ENCODE data around the gene RMDN3.
A peak's percentile ranks its signal among the peaks of the same experiment; 100 is the strongest.

Gene RMDN3, protein sequence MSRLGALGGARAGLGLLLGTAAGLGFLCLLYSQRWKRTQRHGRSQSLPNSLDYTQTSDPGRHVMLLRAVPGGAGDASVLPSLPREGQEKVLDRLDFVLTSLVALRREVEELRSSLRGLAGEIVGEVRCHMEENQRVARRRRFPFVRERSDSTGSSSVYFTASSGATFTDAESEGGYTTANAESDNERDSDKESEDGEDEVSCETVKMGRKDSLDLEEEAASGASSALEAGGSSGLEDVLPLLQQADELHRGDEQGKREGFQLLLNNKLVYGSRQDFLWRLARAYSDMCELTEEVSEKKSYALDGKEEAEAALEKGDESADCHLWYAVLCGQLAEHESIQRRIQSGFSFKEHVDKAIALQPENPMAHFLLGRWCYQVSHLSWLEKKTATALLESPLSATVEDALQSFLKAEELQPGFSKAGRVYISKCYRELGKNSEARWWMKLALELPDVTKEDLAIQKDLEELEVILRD

DNA sequence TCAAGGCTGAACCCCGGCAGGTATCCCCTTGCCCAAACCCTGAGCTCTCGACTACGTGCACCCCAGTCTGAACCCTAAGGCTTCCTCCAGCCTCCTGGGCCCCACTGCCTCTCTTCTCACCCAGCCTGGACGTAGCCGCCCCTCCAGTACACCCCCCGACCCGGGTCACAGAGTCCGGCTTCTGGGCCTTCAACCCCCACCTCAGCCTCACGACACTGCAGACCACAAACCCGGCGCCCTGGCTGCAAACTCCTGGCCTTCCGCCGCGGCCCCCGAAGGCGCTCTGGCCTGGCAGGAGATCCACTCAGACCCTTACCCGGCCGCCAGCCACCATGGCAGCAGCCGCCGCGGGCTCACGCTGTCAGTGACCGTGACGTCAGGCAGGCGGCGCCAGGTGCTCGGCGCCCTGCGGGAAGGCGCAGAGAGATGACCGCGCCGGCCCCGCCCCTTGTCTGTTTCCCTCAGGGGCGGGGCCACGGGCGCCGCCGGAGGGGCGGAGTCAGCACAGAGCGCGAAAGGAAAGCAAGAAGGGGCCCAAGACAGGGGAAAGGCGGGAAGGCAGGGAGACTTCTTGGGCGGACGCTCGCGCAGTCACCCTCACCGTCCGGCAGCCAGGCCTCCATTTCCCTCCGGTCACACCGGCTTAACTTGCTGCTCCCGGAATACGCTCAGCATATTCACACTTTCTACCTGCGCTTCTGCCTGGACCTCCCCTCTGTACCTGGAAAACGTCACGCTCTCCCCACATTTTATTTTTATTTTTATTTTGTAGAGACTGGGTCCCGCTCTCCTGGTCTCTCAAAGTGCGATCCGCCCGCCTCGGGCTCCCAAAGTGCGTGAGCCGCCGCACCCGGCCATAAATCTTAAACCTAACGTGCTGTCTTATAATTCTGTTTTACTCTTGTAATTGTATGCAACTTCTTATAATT lies at the start of gene RMDN3:
RMDN3 (minus strand) TSS at position 372 of the 929 bp plus-strand sequence. CDS start 471 bp downstream, outside the sequence.
- peak; percentile 96 for DNase-seq (ENCODE audit: low spot score)

DNA sequence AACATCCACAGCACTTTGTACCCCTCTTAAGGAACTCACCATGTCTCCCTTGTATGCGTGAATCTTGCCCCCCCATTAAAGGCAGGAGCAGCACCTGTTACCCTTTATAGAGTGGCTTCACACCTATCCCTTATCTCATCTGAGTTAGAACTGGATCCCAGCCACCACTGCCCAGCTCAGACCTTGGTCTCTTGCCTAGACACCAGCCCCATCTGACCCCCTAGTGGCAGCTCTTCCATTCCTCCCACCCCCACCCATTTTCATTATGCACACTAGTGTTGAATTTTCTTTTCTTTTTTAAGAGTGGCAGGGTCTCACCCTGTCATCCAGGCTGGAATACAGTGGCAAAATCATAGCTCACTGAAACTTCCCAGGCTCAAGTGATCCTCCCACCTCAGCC lies 48.6 kb upstream of the RMDN3 start:
- DNase-seq (ENCODE audit: low spot score) = no peak

DNA sequence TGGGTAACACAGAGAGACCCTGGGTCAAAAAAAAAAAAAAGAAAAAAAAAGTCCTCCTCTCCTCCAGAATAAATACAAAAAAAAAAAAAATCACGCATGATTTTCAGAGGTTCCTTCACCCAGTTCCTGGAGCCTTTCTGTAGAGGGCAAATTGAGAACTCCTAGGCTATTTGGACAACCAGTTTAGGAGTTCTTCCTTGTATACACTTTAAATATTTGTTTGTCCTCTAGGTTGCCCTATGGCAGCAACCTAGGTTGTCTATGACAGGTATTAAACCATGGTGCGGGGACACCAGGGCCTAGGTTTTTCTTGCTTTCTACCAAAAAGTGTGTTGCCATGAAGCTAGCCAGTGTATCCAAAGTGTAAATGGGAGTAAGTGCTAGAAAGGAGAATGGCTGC lies 48.0 kb upstream of the RMDN3 start:
- no peak for DNase-seq (ENCODE audit: low spot score)

DNA sequence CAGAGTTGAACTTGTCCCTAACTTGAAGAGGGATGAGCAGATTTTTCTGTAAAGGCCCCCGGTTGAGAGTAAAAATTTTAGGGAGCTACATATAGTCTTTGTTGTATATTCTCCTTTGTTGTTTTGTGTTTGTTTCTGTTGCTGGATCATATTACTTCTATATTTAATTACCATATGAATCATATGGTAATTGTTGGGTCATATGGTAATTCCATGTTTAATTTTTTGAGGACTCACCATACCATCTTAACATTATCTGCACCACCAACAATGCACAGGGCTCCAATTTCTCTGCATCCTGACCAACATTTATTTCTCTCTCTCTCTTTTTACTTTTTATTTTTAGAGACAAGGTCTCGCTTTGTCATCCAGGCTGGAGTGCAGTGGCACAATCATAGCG lies 44.5 kb upstream of the RMDN3 start:
- DNase-seq (ENCODE audit: low spot score) = no peak

DNA sequence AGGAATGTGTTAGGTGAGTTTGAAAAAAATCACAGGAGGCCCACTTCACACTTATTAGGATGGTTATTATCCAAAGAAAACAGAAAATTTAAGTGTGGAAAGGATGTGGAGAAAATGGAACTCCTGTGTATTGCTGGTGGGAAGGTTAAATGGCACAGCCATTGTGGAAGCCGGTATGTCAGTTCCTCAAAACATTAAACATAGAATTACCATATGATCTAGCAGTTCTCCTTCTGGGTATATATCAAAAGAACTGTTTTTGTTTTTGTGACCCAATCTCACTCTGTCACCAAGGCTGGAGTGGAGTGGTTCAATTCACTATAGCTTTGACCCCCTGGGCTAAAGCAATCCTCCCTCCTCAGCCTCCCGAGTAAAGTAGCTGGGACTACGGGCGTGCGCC lies 41.5 kb upstream of the RMDN3 start:
- no peak for DNase-seq (ENCODE audit: low spot score)

DNA sequence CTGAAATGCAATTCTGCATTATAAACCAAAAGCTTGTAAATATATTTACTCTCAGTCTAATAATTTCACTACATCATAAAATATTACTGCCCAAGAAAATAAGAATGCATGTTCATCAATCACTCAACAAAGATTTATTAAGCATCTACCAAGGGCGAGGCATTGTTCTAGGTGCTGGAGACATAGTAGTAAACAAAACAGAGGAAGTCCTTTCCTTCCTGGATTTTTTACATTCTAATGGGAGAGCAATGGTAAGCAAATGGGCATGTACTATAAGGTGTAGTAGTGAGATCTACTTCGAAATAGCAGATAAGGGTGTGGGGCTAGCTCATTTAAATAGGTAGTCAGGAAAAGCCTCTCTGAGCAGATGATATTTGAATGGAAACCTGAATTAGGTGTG lies 41.0 kb upstream of the RMDN3 start:
- no peak for DNase-seq (ENCODE audit: low spot score)

DNA sequence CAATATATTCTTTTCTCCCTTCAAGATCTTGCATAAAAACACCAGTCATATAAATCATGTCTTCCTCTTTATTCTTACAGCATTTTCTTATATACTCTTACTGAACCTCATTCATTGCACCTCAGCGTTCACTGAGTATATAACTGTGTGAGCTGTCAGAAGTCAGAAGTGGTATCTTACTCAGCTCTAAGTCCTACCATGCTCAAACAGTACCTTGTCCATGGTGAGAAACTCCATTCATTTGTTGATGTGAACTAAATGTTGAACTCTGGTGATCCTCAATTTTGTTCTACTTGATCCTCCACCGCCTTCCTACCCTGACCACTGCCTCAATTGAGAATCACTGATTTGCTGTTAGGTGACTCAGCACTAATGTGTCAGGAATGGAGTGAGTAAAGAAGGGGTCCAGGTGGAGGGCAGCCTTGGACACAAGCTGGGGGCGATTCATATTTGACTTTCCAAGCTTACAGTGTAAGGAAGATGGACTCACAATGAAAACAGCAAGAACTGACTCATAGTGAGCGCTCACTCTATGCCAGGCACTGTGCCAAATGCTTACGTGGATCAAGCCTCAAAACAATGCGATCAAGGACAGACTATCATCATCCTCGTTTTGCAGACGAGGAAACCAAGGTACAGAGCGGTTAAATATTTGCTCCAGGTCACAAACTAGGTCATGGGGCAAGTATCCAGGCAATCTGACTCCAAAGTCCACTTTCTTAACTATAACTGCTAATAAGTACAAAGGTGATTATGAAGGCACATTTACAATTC lies 38.3 kb upstream of the RMDN3 start:
- DNase-seq (ENCODE audit: low spot score) = peak; percentile 69

DNA sequence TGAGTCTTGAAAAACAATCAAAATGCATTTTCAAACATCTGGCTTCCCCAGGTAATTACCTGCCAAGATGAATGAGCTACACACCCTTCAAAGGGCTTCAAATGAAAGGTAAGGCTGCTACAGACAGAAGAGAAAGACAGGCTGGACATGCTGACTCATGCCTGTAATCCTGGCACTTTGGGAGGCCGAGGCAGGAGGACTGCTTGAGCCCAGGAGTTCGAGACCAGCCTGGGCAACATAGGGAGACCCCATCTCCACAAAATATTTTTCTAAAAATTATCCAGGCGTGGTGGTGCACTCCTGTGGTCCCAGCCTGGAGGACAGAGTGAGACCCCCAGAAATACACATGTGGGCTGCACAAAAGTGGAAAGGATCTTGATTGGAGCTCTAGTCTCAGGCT lies 37.3 kb upstream of the RMDN3 start:
- DNase-seq (ENCODE audit: low spot score) = no peak

DNA sequence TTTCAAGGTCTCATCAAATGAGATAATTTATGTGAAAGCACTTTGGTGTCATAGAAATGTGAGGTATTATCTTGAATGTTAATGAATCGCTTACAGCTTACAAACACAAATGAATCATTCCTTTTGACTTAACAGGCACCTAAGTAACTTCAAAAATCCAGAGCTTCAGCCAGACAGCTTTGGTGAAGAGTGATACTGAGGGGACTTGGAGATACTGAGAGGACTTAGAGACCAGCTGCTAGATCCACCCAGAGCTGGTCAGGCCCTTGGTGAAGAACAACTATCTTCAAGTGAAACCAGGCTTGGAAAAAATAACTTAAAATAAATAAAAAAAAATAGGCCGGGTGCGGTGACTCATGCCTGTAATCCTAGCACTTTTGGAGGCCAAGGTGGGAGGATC lies 35.7 kb upstream of the RMDN3 start:
- DNase-seq (ENCODE audit: low spot score) = no peak

DNA sequence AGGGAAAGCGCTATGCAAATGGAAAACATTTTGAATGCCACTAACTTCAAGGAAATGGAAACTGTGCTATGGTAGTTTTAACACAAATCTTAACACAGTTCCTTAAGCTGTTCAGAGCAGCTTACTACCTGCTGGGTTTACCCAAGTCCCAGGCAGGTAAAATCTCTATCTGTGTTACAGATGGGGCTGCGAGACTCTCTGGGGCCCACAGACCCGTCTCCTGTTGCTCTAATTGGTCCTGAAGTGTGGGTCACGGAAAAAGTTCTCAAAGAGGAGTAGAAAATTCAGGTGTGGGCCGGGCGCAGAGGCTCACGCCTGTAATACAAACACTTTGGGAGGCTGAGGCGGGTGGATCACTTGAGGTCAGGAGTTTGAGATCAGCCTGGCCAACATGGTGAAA lies 34.9 kb upstream of the RMDN3 start:
- DNase-seq (ENCODE audit: low spot score) = no peak

DNA sequence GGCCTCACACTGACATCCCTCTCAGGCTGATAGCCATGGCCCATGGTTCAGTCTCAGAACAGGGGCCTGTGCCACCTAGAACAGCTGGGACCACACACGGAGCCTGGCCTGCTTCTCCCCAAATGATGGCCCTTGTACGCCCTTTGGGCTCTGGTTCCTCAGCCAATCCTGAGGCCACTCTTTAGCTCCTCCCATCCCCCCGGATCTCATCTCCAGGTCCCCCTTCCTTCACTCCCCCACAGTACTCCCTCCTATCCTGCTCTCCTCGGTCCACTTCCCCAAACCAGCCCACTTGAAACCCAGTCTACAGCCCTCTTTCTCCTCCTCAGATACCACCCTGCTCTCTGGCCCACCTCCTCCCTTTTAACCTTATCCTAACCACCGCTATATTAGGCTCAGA lies 34.1 kb upstream of the RMDN3 start:
- no peak for DNase-seq (ENCODE audit: low spot score)

DNA sequence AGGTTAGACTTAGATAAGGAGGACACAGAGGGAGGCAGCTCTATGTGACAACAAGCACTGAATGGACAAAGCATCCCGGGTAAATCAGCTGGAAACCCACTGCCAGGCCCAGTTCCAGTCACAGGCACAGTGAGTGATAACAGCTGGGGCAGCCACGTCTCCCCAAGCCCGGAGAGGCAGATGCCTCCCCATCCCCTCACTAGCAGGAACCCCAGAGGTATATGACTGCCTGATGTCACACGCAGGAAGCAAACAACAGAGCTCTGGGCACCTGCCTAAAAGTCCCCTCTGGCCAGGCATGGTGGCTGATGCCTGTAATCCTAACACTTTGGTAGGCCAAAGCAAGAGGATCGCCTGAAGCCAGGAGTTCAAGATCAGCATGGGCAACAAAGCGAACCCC lies 32.9 kb upstream of the RMDN3 start:
- DNase-seq (ENCODE audit: low spot score) = no peak

DNA sequence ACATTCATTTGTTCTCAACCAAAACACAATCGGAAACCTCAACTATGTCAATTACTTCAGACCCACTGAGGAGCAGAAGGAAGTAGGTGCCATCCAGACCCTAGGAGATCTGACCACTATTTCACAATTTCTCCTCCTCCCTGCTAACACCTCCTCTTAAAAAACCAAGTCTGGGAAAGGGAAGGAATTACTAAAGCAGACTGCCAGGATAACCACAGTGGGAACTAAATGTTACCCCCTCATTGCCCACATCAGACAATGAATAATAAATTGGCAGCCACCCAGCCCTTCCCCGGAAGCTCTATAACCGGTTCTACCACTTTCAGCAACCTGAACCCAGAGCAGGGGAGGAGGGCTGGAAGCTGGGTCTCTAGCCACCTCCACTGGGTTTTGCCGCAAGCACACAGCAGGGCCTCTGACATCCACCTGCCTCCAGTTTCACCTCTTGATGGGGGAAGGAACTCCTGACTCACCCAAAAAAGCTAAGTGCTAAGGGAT lies 32.3 kb upstream of the RMDN3 start:
- no peak for DNase-seq (ENCODE audit: low spot score)

DNA sequence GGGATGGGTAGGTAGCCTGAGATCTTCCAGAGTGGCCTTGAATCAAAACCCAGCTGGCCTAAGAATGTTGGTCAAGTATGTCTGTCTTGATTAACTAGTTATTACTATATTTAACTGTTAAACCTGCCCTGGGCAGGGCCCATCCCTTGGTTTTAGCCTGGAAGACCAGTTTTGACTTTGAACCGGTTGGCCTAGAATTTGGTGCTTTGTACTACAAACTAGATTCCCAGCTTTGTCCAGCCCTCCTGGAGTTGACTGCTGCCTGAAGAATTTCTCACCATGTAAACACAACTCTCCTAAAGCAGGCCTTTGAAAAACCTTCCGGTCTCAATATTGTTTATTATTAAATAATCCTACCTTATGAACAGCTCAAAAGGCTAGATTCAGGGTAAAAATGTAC lies 30.8 kb upstream of the RMDN3 start:
- no peak for DNase-seq (ENCODE audit: low spot score)

DNA sequence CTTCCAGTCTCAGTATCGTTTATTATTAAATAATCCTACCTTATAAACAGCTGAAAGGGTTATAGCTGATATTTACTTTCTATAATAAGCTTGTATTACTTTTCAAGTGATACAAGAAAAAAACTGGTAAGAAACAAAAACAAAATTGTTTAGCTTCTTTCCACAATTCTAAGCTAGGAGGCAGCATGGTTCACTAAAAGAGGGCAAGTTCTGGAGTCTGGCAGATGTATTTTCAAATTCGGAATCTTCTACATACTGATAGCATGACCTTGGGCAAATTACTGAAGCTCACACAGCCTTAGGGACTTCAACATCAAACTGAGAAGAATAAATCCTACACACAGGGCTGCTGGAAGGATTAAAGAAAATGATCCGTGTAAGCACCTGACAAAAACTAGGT lies 30.1 kb upstream of the RMDN3 start:
- DNase-seq (ENCODE audit: low spot score) = no peak

DNA sequence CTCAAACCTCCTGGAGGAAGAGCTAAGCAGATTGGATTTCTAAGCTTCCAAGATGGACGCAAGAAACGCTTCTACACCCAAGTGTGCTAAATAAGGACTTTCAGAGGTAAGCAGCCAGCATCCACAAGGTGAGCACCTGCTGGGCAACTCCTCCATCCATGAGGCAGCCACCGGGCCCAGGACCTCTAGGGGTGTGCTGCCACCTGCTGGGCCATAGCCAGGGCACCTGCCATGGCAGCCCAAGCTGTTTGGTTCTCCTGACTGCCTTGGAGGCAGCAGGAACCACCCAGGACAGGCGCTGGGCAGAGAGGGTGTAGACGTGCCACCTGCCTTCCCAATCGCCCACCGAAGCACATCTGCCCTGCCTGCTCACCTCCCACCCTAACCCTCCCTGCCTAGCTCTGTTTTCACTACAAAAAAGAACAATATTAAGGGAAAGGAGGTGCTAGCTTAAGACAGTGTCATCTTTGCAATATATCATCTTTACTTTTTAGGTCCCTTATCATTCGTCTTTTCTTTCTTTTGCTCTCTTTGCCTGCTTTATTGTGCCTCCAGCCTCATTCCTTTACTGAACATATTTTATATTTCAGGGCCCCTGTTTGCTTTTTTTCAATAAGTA lies 27.7 kb upstream of the RMDN3 start:
- DNase-seq (ENCODE audit: low spot score) = peak; percentile 76

DNA sequence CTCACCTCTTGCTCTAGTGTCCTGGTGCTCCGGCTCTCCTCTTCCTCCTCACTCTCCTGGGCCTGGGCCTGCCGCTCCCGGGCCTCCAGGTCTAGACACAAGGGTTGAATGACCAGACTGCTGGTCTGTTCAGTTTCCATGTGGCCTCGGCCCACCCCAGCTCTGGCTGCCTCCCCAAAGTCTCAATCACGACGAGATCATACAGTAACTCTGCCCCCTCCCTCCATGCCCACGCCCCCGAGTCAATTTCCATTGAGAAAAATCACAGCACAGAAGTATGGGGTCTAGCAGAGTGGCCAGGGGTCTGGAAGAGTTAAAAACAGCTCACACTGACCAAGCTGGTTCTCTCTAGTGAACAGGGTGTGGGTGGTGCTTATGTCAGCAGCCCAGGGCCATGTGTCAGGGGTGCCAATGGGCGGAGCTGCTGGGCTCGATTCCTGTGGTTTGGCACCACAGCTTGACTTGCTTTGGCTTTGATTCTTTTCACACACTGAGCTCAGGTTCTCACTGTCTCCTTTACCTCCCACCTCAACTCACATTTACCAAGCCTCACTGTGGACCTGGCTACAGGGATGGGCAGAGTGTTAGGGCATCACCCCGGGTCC lies 21.6 kb upstream of the RMDN3 start:
- DNase-seq (ENCODE audit: low spot score) = peak; percentile 50

DNA sequence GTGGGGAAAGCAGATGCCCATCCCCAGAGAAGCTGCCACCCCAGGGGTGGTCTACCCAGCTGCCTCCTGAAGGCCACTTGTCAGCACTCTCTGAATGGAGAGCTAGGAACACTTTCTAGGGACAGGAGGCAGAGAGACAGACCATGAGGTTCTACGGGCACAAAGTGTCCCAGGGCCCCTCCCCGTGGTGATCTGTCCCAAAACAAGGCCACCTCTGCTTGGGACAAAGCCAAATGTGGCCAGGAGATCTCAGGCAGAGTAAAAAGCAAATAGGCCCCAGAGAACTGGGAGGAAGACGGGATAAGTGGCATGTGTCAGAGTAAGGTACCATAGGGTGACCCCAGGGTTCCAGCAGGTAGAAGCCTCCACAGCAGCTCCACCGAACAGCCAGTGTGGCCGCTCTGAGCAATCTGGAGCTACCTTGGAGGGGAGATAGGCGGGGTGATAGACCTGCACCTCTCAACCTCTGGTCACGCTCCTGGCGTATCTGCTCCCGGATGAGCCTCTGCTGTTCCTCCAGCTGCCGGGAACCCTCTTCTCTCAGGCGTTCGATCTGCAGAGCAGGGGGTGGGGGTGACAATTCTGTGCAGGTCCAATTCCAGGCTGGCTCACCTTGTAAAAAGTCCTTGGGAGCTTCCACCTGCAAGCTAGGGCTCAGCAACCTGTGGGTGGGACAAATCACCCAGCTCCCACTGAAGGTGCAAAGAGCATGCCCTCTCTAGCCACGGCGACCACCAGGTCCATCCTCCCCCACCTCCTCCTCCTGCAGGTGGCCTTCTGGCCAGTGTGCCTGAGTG lies 20.9 kb upstream of the RMDN3 start:
- DNase-seq (ENCODE audit: low spot score) = no peak

DNA sequence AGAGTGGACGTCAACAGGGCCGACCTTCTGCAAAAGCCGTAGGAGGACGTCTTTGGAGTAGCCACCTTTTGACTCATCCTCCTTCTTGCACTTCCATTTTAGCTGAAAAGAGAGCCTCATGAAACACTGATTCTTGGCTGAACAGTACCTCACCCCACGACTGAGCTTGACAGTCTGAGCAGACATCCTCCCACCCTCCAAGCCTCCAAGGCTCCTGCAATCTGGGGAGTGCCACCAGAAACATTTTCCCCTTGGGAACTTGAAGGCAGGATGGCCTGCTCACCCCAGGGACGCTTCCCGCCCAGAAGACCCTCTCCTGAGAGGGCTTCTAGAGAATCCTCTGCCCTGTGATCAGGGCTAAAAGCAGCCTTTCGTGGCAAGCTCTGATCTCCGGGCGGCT lies 20.0 kb upstream of the RMDN3 start:
- no peak for DNase-seq (ENCODE audit: low spot score)

DNA sequence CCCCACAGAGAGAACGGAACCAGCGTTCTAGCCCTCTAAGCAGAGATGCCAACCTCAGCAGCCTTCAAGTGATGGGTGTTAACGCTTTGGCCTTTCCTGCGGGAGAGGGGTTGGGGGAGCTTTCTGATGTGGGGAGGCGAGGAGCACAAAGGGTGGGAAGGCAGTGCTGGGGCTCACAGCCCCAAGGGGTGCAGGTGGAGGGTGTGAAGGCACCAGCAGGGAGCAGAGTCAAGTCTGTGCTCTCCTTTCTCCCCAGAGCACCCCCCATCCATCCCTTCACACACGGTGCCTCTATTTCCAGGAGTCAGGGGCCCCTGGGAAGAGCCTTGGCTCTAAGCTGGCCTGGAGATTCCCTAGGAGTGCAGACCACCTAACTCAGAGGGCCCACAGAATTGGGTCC lies 18.8 kb upstream of the RMDN3 start:
- DNase-seq (ENCODE audit: low spot score) = no peak

Measured in activated CD4-positive, alpha-beta T cell treated with anti-CD3 and anti-CD28 coated beads, Interleukin-2, Interleukin-4, amounts not matched to agents 100 ng/mL and 50 ng/mL, durations not matched to agents 16 hours and 8 hours (primary cell).